MM.1S (cell line): ENCODE data around the gene TMEM163.

Source experiments
- EZH2 ChIP-seq: fragments of 300-600 bp; sonication (generic); optimal IDR thresholded peaks from 2 replicates; pipeline ENCODE3; 2017; ENCODE audit warnings: low read depth, mild to moderate bottlenecking, antibody characterized with exemption, low read length, mixed read lengths
- EZH2phosphoT487 ChIP-seq: fragments of 300-600 bp; sonication (generic); IDR thresholded peaks from 2 replicates; pipeline ENCODE4 v1.6.1; 2018; ENCODE audit warnings: antibody characterized with exemption, low read length
- TF ChIP-seq, protein P1 (sequence below): fragments of 300-600 bp; sonication (generic); IDR thresholded peaks from 2 replicates; pipeline ENCODE4 v1.5.1; 2016; ENCODE audit warnings: antibody characterized with exemption, low read length, mixed read lengths

DNA sequence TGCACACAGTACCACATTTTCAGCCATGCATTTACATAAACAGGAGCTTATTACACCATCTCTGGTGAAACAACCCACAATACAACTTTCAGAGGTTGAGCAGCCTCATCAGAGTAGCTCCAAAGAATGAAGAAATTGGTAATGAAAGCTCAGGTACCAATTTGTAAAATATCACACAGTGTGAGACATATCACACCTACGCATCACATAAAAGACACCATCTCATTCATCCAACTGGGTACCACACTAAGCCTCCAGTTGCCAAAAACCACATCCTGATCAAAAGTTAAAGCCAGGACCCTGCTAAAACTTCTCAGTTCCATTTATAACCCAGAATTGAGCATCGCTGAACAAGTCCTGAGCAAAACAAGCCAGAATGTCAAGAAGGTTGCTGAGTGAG, 4.6 kb downstream of the TMEM163 start:
- TF ChIP-seq, protein P1, sequence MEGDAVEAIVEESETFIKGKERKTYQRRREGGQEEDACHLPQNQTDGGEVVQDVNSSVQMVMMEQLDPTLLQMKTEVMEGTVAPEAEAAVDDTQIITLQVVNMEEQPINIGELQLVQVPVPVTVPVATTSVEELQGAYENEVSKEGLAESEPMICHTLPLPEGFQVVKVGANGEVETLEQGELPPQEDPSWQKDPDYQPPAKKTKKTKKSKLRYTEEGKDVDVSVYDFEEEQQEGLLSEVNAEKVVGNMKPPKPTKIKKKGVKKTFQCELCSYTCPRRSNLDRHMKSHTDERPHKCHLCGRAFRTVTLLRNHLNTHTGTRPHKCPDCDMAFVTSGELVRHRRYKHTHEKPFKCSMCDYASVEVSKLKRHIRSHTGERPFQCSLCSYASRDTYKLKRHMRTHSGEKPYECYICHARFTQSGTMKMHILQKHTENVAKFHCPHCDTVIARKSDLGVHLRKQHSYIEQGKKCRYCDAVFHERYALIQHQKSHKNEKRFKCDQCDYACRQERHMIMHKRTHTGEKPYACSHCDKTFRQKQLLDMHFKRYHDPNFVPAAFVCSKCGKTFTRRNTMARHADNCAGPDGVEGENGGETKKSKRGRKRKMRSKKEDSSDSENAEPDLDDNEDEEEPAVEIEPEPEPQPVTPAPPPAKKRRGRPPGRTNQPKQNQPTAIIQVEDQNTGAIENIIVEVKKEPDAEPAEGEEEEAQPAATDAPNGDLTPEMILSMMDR, result no peak
- no peak for TF ChIP-seq EZH2
- TF ChIP-seq EZH2phosphoT487, result no peak
